ENCODE measurements around the gene YWHAH.

DNA sequence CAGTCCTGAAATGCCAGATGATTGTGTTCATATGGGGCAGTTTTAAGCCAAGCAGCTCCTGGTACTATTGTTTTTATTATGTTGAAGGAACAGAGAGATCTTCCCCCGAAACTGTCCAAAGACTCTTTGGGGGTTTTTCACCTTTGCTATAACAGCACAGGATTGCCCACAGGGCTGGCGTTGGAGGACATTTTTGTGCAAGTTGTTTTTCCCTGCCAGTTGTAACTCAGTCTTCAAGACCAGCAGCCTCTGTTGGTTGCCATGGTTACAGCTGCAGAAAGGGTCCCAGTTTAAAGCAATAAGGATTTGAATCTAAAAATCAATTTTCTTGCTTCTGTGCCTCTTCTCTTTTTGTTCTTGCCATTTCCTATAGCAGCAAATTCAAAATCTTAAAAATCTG is 45.4 kb upstream of the YWHAH start:
- TF ChIP-seq, protein P1, sequence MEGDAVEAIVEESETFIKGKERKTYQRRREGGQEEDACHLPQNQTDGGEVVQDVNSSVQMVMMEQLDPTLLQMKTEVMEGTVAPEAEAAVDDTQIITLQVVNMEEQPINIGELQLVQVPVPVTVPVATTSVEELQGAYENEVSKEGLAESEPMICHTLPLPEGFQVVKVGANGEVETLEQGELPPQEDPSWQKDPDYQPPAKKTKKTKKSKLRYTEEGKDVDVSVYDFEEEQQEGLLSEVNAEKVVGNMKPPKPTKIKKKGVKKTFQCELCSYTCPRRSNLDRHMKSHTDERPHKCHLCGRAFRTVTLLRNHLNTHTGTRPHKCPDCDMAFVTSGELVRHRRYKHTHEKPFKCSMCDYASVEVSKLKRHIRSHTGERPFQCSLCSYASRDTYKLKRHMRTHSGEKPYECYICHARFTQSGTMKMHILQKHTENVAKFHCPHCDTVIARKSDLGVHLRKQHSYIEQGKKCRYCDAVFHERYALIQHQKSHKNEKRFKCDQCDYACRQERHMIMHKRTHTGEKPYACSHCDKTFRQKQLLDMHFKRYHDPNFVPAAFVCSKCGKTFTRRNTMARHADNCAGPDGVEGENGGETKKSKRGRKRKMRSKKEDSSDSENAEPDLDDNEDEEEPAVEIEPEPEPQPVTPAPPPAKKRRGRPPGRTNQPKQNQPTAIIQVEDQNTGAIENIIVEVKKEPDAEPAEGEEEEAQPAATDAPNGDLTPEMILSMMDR (IDR thresholded peaks at IDR 0.05; ENCODE audit: low read depth, low read length, missing input control) = no peak
- TF ChIP-seq, protein P2, sequence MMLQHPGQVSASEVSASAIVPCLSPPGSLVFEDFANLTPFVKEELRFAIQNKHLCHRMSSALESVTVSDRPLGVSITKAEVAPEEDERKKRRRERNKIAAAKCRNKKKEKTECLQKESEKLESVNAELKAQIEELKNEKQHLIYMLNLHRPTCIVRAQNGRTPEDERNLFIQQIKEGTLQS (IDR thresholded peaks at IDR 0.05) = no peak
- no peak for TF ChIP-seq TAF1 (conservative IDR thresholded peaks at IDR 0.05)
- no peak for TF ChIP-seq YY1 (IDR thresholded peaks at IDR 0.05)
- TF ChIP-seq RAD21 (IDR thresholded peaks at IDR 0.05) = no peak
- TF ChIP-seq, protein P3, sequence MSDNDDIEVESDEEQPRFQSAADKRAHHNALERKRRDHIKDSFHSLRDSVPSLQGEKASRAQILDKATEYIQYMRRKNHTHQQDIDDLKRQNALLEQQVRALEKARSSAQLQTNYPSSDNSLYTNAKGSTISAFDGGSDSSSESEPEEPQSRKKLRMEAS (IDR thresholded peaks at IDR 0.05) = no peak
